GM12878 (cell line): ENCODE data around the gene RAMP1. TPM values are rescaled to one million over a fixed set of nuclear protein-coding genes. Genes with fewer than 3 reads are reported as not detected.

Experiments
- ATAC-seq: fragments of 200-7000 bp; cut with Tn5 transposase; 3 replicates; pipeline ENCODE4 v1.9.1; 2020; ENCODE audit warnings: mild to moderate bottlenecking, moderate library complexity
- BruUV-seq: library from RNA; stranded (reverse); fragments of 400-500 nt; replicated peaks from 2 replicates; lab custom pipeline; 2021; lab: Mats Ljungman, UMichigan
- CTCF ChIA-PET: fragments of 300-600 bp; sonication (Branson Sonifier 250); formaldehyde crosslinking; extraction: SDS; loops from one replicate; lab custom pipeline; 2021; ENCODE audit warnings: inconsistent platforms; lab: Yijun Ruan, JAX
- POLR2A ChIA-PET: fragments of 350-600 bp; formaldehyde crosslinking; extraction: SDS; loops from one replicate; lab custom pipeline; 2021; ENCODE audit warnings: inconsistent platforms; lab: Charles Lee
- RAD21 ChIA-PET: fragments of 300-600 bp; sonication (Branson Sonifier 250); formaldehyde crosslinking; loops from one replicate; lab custom pipeline; 2023; ENCODE audit warnings: antibody characterized with exemption; ENCODE audit not compliant: unreplicated experiment; lab: Charles Lee
- SMC1A ChIA-PET: fragments of 300-600 bp; sonication (Branson Sonifier 250); formaldehyde crosslinking; loops from one replicate; lab custom pipeline; 2023; ENCODE audit not compliant: unreplicated experiment, uncharacterized antibody; lab: Charles Lee
- DNase-seq: peaks from one replicate; pipeline ENCODE4 v3.0.0-alpha.2; 2011; ENCODE audit warnings: low read depth, low spot score
- FAIRE-seq: peaks from 3 replicates; lab custom pipeline; 2011; peaks lifted over from hg19 to GRCh38; lab: Jason Lieb, UNC
- H2AFZ ChIP-seq: 2 replicates; pipeline ENCODE4 v1.6.0; 2011; ENCODE audit warnings: low read depth, low read length, control low read depth; ENCODE audit not compliant: control insufficient read depth
- H3K27ac ChIP-seq: 2 replicates; pipeline ENCODE4 v1.5.1; 2011; ENCODE audit warnings: control low read depth; ENCODE audit not compliant: control insufficient read depth, insufficient read depth
- H3K27me3 ChIP-seq, 2 experiments: replicated peaks in 1 of 2; 2 replicates each; pipeline versions ENCODE4 v1.6.0 to v1.6.1; 2011; ENCODE audit warnings: low read length in 1 of 2; ENCODE audit not compliant: control insufficient read depth in 2 of 2, insufficient read depth in 2 of 2
- H3K36me3 ChIP-seq, 2 experiments: 2 replicates each; pipeline ENCODE4 v1.5.1; 2011; ENCODE audit warnings: low read length in 1 of 2; ENCODE audit not compliant: control insufficient read depth in 2 of 2, insufficient read depth in 2 of 2
- H3K4me1 ChIP-seq: 2 replicates; pipeline ENCODE4 v1.6.1; 2011; ENCODE audit warnings: mild to moderate bottlenecking, low read length, moderate library complexity, mixed read lengths; ENCODE audit not compliant: control insufficient read depth, insufficient read depth
- H3K4me2 ChIP-seq: 2 replicates; pipeline ENCODE4 v1.6.0; 2011; ENCODE audit warnings: control low read depth; ENCODE audit not compliant: control insufficient read depth, insufficient read depth
- H3K4me3 ChIP-seq: fragments of 200-600 bp; sonication (generic); 2 replicates; pipeline ENCODE4 v1.5.1; 2016
- H3K79me2 ChIP-seq: 2 replicates; pipeline ENCODE4 v1.6.0; 2011; ENCODE audit warnings: low read length; ENCODE audit not compliant: control insufficient read depth, insufficient read depth
- H3K9ac ChIP-seq: 2 replicates; pipeline ENCODE4 v1.8.0; 2011; ENCODE audit warnings: low read length, control low read depth, mixed read lengths; ENCODE audit not compliant: control insufficient read depth, insufficient read depth
- H3K9me3 ChIP-seq: replicated peaks from 3 replicates; pipeline ENCODE4 v1.5.1; 2011; ENCODE audit warnings: mild to moderate bottlenecking, low read length; ENCODE audit not compliant: control insufficient read depth, insufficient read depth
- H4K20me1 ChIP-seq: 2 replicates; pipeline ENCODE4 v1.6.0; 2011; ENCODE audit not compliant: control insufficient read depth, insufficient read depth
- CUX1 ChIP-seq: IDR thresholded peaks from 2 replicates; pipeline ENCODE4 v1.6.1; 2012; ENCODE audit warnings: improper control_type of control experiment, low read depth, low read length; ENCODE audit not compliant: insufficient replicate concordance
- EZH2 ChIP-seq: IDR thresholded peaks from 2 replicates; pipeline ENCODE4 v1.6.1; 2012; ENCODE audit warnings: low read depth, mild to moderate bottlenecking, control low read depth, inconsistent platforms, low read length, borderline replicate concordance; ENCODE audit not compliant: control insufficient read depth
- HCFC1 ChIP-seq: fragments of 150-350 bp; IDR thresholded peaks from 2 replicates; pipeline ENCODE4 v1.6.1; 2014; ENCODE audit warnings: low read length
- HSF1 ChIP-seq: fragments of 150-350 bp; IDR thresholded peaks from 2 replicates; pipeline ENCODE4 v1.6.1; 2014; ENCODE audit warnings: mild to moderate bottlenecking, low read depth, low read length
- KDM1A ChIP-seq: fragments of 200-600 bp; sonication (generic); IDR thresholded peaks from 2 replicates; pipeline ENCODE4 v1.6.1; 2016; ENCODE audit warnings: borderline replicate concordance
- MTA2 ChIP-seq: fragments of 450-650 bp; IDR thresholded peaks from 2 replicates; pipeline ENCODE4 v1.6.1; 2016; ENCODE audit warnings: low read depth, mild to moderate bottlenecking, moderate library complexity
- MYB ChIP-seq: fragments of 150-350 bp; IDR thresholded peaks from 2 replicates; pipeline ENCODE4 v1.6.1; 2014; ENCODE audit warnings: mild to moderate bottlenecking, low read depth, low read length, borderline replicate concordance
- NFYA ChIP-seq: IDR thresholded peaks from 2 replicates; pipeline ENCODE4 v1.6.1; 2011; ENCODE audit warnings: low read depth, mild to moderate bottlenecking, low read length, improper control_type of control experiment, borderline replicate concordance
- POLR2A ChIP-seq: IDR thresholded peaks from 2 replicates; pipeline ENCODE4 v1.6.1; 2011; ENCODE audit warnings: low read depth, mild to moderate bottlenecking, low read length
- STAT3 ChIP-seq: IDR thresholded peaks from 2 replicates; pipeline ENCODE4 v1.6.1; 2011; ENCODE audit warnings: low read depth, low read length, improper control_type of control experiment
- USF2 ChIP-seq: IDR thresholded peaks from 2 replicates; pipeline ENCODE4 v1.6.1; 2011; ENCODE audit warnings: low read depth, low read length, improper control_type of control experiment, borderline replicate concordance
- WGBS: methylation state at CpG from one replicate; pipeline ENCODE4 v1.1.6; 2016; ENCODE audit warnings: low lambda C conversion rate; ENCODE audit not compliant: insufficient replicate concordance, insufficient coverage; ENCODE audit errors: missing lambda C conversion rate; 5-methylcytosine and 5-hydroxymethylcytosine counted together
- in situ Hi-C: fragments of 300-500 bp; cut with MboI; formaldehyde crosslinking; loops from 9 replicates; pipeline ENCODE4 v1.14.3; 2018; ENCODE audit warnings: mixed read lengths
- intact Hi-C: fragments of 100-400 bp; cut with micrococcal nuclease; formaldehyde crosslinking; loops from one replicate; pipeline ENCODE4 v1.14.2; 2022; ENCODE audit not compliant: unreplicated experiment
- polyA plus RNA-seq, 11 experiments: library from polyadenylated mRNA; depleted of rRNA in 4 of 11; unstranded in 6 of 11; stranded (reverse) in 5 of 11; fragments of >200 nt; fragmentation: Nextera tagmentation in 4 of 11; fragmentation: Illumina TruSeq in 1 of 11; extraction: Ambion mirVana in 4 of 11; extraction: Trizol in 1 of 11; gene quantifications; 1 replicate in 1 of 11; 2 replicates in 10 of 11; pipeline versions ENCODE4 v1.2.1 to v1.2.3, GENCODE V29; 2011 to 2016; ENCODE audit warnings: inconsistent platforms in 2 of 11, missing spikeins in 2 of 11, low read depth in 1 of 11
- total RNA-seq, 4 experiments: library from RNA; depleted of rRNA in 3 of 4; stranded (reverse); fragments of >200 nt in 3 of 4; fragmentation: Illumina TruSeq in 1 of 4; extraction: Trizol in 1 of 4; gene quantifications; 2 replicates each; pipeline versions ENCODE4 v1.2.1 to v1.2.3, GENCODE V29; 2013 to 2021
- TF ChIP-seq, protein P1 (sequence below): fragments of 450-650 bp; IDR thresholded peaks from 2 replicates; pipeline ENCODE4 v1.6.1; 2016; ENCODE audit warnings: mild to moderate bottlenecking, moderate library complexity, borderline replicate concordance

Gene RAMP1
- total and polyA plus RNA-seq, 10 of the 15 experiments (the other 5 are each of a cell fraction or from before 2014, with no cell fraction given) = 0.11 to 0.19 (median 0.12) TPM; not detected in 7

GRCh38 chr2:237815637-237816036, 43.8 kb upstream of the RAMP1 start:
- CTCF ChIA-PET = interaction anchor here (0.6 to 1.1 kb wide), 3 partner anchors 13 to 71 kb away, joined by 3 read pairs; no protein-coding TSS in a partner anchor
- DNase-seq (peak; percentile 45), ATAC-seq (peak; percentile 96), FAIRE-seq (no peak)
- 0% methylated on average over 1 of the region's 1 CpG for WGBS
- intact Hi-C loops (no loop called here), in situ Hi-C loops (no loop called here)
- no peaks in the 10 kb centered on the region for H3K36me3 ChIP-seq
- SMC1A ChIA-PET = interaction anchor here (1.0 to 2.5 kb wide), 7 partner anchors 11 to 143 kb away, joined by 3 to 10 read pairs (median 4); no protein-coding TSS in a partner anchor
- H2AFZ ChIP-seq = no peak overlapping the region
- POLR2A ChIA-PET = no interaction called here
- no peaks in the 10 kb centered on the region; the same call in 1 of the 2 replicates for H3K4me1 ChIP-seq
- H3K9ac ChIP-seq = no peak overlapping the region
- peak overlapping the region; percentile 33; the same call in 1 of the 2 replicates for H3K4me2 ChIP-seq
- no TSS peak for BruUV-seq
- no peaks in the 10 kb centered on the region for H3K79me2 ChIP-seq
- no peak overlapping the region for H3K4me3 ChIP-seq
- H3K27me3 ChIP-seq = no peaks in the 10 kb centered on the region
- H3K27ac ChIP-seq = no peak overlapping the region
- RAD21 ChIA-PET = interaction anchor here (1.4 kb wide), 1 partner anchor 10 kb away, joined by 6 read pairs; no protein-coding TSS in a partner anchor
- no peaks in the 10 kb centered on the region for H4K20me1 ChIP-seq
- no peaks in the 10 kb centered on the region for H3K9me3 ChIP-seq
- peak; percentile 90 for TF ChIP-seq MTA2
- no peak for TF ChIP-seq STAT3
- TF ChIP-seq HCFC1 = no peak
- no peak for TF ChIP-seq POLR2A
- no peak for TF ChIP-seq NFYA
- no peak for TF ChIP-seq CUX1
- TF ChIP-seq MYB = no peak
- no peak for TF ChIP-seq HSF1
- no peak for TF ChIP-seq KDM1A
- TF ChIP-seq EZH2 = no peak
- TF ChIP-seq USF2 = peak; percentile 10; the same call in 1 of the 2 replicates
- TF ChIP-seq, protein P1, sequence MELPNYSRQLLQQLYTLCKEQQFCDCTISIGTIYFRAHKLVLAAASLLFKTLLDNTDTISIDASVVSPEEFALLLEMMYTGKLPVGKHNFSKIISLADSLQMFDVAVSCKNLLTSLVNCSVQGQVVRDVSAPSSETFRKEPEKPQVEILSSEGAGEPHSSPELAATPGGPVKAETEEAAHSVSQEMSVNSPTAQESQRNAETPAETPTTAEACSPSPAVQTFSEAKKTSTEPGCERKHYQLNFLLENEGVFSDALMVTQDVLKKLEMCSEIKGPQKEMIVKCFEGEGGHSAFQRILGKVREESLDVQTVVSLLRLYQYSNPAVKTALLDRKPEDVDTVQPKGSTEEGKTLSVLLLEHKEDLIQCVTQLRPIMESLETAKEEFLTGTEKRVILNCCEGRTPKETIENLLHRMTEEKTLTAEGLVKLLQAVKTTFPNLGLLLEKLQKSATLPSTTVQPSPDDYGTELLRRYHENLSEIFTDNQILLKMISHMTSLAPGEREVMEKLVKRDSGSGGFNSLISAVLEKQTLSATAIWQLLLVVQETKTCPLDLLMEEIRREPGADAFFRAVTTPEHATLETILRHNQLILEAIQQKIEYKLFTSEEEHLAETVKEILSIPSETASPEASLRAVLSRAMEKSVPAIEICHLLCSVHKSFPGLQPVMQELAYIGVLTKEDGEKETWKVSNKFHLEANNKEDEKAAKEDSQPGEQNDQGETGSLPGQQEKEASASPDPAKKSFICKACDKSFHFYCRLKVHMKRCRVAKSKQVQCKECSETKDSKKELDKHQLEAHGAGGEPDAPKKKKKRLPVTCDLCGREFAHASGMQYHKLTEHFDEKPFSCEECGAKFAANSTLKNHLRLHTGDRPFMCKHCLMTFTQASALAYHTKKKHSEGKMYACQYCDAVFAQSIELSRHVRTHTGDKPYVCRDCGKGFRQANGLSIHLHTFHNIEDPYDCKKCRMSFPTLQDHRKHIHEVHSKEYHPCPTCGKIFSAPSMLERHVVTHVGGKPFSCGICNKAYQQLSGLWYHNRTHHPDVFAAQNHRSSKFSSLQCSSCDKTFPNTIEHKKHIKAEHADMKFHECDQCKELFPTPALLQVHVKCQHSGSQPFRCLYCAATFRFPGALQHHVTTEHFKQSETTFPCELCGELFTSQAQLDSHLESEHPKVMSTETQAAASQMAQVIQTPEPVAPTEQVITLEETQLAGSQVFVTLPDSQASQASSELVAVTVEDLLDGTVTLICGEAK = no peak
